GM10248 (cell line): ENCODE results near the gene GRB10.

Experiments
- CTCF ChIA-PET: fragments of 300-600 bp; sonication (Branson Sonifier 250); formaldehyde crosslinking; extraction: SDS; loops from one replicate; lab custom pipeline; 2021; ENCODE audit warnings: antibody characterized with exemption; lab: Yijun Ruan, JAX
- POLR2A ChIA-PET: fragments of 350-650 bp; sonication (Branson Sonifier 250); formaldehyde crosslinking; extraction: SDS; loops from one replicate; lab custom pipeline; 2020; ENCODE audit warnings: antibody characterized with exemption; lab: Yijun Ruan, JAX
- DNase-seq: peaks from one replicate; pipeline ENCODE4 v3.0.0; 2012; ENCODE audit errors: extremely low spot score
- TF ChIP-seq, protein P1 (sequence below): IDR thresholded peaks from 2 replicates; pipeline ENCODE4 v1.5.1; 2012; ENCODE audit warnings: mild to moderate bottlenecking, low read depth; ENCODE audit errors: extremely low read depth, missing control alignments, control extremely low read depth

Gene GRB10

DNA sequence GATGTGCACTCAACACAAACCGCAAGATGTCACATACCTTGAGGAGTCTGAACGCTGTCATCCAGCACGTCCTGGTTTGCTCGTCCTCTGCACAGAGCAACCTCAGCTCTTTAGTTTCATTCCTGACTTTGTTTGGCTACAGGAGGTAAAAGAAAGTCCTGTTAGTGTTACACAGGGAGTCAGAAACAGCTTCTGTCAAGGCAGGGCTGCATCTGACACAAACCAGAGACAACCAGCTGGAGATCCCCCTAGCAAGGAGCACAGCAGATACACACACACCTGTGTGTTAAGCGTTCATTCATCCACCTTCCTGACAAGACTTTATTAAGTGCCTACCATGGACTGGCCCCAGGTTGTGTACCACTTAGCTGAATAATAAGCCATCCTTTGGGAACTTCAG, 170.0 kb downstream of the GRB10 start:
- TF ChIP-seq, protein P1, sequence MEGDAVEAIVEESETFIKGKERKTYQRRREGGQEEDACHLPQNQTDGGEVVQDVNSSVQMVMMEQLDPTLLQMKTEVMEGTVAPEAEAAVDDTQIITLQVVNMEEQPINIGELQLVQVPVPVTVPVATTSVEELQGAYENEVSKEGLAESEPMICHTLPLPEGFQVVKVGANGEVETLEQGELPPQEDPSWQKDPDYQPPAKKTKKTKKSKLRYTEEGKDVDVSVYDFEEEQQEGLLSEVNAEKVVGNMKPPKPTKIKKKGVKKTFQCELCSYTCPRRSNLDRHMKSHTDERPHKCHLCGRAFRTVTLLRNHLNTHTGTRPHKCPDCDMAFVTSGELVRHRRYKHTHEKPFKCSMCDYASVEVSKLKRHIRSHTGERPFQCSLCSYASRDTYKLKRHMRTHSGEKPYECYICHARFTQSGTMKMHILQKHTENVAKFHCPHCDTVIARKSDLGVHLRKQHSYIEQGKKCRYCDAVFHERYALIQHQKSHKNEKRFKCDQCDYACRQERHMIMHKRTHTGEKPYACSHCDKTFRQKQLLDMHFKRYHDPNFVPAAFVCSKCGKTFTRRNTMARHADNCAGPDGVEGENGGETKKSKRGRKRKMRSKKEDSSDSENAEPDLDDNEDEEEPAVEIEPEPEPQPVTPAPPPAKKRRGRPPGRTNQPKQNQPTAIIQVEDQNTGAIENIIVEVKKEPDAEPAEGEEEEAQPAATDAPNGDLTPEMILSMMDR: no peak
- no peak for DNase-seq
- CTCF ChIA-PET: interaction anchor here (0.8 to 1.7 kb wide), 2 partner anchors 529 to 548 kb away, joined by 3 to 4 read pairs; no protein-coding TSS in a partner anchor
- POLR2A ChIA-PET: no interaction called here

DNA sequence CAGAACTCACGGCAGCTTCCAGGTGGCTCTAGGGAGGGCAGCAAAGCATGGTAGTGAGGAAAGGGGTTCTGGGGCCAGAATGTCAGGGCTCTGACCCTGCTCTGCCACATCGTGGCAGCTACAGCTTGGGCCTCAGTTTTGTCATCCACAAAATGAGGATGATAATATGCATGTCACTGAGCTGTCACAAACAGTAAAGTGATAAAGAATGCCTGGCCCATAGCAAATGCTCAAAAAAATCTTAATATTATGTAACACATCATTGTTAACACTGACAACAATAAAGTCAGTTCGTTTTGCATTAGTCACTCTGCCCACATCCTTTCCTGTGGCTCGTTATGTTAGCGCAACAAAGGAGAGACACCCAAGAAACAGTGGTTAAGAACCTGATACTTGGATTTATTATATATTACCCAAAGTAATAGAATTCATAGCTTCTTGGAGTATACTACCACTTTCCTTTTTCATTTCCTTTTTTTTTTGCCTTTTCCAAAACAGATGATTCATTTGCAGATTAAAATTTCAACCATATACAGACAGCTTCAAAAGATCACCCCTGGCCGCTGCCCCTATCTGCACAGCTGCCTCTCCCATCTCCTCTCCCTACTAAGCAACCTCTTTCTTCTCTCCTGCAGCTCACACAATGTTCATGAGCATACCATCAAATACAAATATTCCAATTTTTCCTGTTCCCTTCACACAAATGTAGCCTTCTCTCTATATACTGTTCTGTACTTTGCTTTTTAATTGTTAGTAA, 172.0 kb downstream of the GRB10 start:
- ChIA-PET CTCF (interaction anchor here (1.2 to 1.4 kb wide), 2 partner anchors 23 to 552 kb away, joined by 3 read pairs; no protein-coding TSS in a partner anchor), POLR2A (no interaction called here)
- TF ChIP-seq, protein P1: no peak
- no peak for DNase-seq

DNA sequence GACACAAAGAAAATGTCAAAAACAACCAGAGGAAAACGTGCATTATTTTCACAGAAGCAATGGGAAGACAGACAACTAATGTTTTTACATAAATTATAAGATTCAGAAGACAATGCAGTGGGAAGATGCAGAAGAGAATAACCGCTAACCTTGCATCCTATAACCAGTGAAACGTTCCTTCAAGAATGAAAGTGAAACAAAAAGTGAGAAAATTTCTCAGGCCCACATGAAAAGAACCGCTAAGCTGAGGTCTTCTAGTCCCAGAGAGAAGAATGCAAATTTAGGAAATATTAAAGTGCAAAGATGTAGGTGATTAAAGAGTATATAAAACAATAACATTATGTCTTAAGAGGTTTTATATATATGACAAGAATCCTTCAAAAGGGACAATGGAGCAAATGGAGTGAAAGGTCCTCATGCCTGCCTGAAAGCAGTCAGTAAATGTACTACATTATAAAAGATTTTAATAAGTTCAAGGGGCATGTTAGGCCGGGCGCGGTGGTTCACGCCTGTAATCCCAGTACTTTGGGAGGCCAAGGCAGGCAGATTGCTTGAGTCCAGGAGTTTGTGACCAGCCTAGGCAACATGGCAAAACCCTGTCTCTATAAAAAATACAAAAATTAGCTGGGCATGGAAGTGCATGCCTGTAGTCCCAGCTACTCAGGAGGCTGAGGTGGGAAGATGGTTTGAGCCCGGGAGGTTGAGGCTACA, 174.3 kb downstream of the GRB10 start:
- no peak for DNase-seq
- CTCF ChIA-PET: interaction anchor here (1.0 to 2.0 kb wide), 2 partner anchors 10 to 25 kb away, joined by 3 to 4 read pairs; no protein-coding TSS in a partner anchor
- POLR2A ChIA-PET: no interaction called here
- TF ChIP-seq, protein P1: no peak

DNA sequence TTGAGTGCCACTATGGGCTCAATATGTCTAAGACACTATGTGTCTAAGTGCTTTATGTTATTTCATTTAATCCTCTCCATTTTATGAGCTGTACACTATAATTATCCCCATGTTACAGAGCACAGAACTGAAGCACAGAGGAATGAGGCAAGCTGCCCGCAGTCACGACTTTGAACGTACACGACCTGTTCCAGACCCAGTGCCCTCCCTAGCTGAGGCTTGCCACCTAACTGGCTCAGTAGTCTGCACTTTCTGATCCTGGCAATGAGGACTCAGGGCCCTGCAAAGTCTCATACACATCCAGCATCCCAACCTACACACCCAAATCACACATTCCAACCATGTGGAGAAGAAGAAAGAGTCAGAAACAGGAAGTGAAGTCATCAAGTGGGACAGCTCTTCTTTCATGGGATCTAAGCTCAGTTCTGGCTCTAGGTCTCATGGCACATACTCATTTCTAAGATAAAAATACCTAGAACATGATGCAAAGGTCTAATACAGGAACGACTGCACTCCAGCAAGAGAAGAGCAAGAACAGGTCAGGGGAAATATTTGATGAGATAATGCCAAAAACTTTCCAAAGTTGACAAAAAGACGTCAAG, 175.1 kb downstream of the GRB10 start:
- no peak for DNase-seq
- POLR2A ChIA-PET: no interaction called here
- TF ChIP-seq, protein P1: no peak
- CTCF ChIA-PET: interaction anchor here (0.9 to 2.0 kb wide), 3 partner anchors 9 to 25 kb away, joined by 3 to 4 read pairs (median 3); no protein-coding TSS in a partner anchor

DNA sequence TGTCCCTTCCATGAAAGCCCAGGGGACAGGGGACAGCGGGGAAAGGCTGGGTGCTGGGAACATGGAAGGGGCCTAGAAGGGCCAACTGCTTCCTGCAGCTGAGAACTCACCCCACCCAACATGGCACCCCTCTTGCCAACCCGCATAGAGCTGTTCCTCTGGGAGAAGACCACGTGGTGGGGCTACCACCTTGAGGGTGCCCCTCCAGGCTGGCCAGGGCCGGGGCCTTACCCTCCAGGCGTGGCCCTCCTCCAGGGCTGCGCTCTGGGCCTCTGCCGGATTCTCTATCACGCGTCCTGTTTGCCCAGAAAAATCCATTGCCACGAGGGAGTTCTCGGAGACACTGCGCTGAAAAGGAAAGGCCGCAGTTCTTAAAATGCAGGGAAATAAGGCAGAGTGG, 177.6 kb downstream of the GRB10 start:
- no peak for DNase-seq
- POLR2A ChIA-PET: no interaction called here
- CTCF ChIA-PET: no interaction called here
- TF ChIP-seq, protein P1: no peak

DNA sequence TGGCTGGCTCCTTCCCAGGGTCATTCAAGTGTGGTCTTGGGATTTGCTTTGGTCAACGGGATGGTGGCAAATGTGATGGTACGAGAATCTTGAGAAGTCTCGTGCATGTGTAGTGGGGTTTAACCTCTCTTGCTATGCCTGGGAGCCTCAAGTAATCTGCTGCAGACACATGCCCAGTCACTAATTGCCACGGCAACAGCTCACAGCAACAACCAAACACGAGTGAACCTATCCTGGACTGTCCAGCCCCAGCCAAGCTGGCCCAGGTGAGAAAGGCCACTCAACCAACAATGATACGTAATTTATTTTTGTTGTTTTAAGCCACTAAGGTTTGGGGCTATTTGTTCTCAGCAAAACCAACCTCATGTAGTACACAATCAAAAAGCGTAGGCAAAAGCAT, 179.4 kb downstream of the GRB10 start:
- ChIA-PET POLR2A (no interaction called here), CTCF (no interaction called here)
- DNase-seq: no peak
- TF ChIP-seq, protein P1: no peak
